ENCODE data around the gene MYF5.

DNA sequence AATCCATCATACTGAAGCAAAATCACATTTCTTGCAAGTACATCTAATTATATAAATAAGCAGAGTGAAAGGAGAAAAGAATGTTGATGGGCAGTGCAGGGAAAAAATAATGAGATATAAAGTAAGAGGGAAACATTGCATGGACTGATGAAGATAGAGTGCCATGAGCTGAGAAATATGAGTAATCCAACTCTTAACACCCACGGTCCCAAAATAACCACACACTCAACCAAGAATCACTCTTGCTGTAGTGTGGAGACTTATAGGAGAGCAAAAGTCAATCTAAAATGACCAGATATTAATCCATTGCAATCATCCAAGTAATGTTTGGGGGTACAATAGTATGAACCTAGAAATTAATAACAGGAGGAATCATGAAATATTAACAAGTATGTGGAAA is 40.2 kb downstream of the MYF5 start:
- TF ChIP-seq, protein P1, sequence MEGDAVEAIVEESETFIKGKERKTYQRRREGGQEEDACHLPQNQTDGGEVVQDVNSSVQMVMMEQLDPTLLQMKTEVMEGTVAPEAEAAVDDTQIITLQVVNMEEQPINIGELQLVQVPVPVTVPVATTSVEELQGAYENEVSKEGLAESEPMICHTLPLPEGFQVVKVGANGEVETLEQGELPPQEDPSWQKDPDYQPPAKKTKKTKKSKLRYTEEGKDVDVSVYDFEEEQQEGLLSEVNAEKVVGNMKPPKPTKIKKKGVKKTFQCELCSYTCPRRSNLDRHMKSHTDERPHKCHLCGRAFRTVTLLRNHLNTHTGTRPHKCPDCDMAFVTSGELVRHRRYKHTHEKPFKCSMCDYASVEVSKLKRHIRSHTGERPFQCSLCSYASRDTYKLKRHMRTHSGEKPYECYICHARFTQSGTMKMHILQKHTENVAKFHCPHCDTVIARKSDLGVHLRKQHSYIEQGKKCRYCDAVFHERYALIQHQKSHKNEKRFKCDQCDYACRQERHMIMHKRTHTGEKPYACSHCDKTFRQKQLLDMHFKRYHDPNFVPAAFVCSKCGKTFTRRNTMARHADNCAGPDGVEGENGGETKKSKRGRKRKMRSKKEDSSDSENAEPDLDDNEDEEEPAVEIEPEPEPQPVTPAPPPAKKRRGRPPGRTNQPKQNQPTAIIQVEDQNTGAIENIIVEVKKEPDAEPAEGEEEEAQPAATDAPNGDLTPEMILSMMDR (IDR thresholded peaks at IDR 0.05): no peak
- no peak for TF ChIP-seq POLR2AphosphoS5 (IDR thresholded peaks at IDR 0.05)
- TF ChIP-seq POLR2A (IDR thresholded peaks at IDR 0.05): no peak

Data from prostate gland (tissue), 2 donors.